OCI-LY1 (cell line): ENCODE measurements around the gene ZNF175.

Source experiments
- H2AFZ ChIP-seq: fragments of 200-600 bp; sonication (generic), shearing (Covaris generic); 2 replicates; pipeline ENCODE4 v1.6.0; 2014; ENCODE audit warnings: antibody characterized with exemption, mild to moderate bottlenecking, low read length
- H3F3A ChIP-seq: fragments of 200-600 bp; sonication (generic), shearing (Covaris generic); 2 replicates; pipeline ENCODE4 v1.6.0; 2014; ENCODE audit warnings: mild to moderate bottlenecking, antibody characterized with exemption, low read length, moderate library complexity; ENCODE audit not compliant: insufficient read depth
- H3K27ac ChIP-seq: fragments of 200-600 bp; sonication (generic); 2 replicates; pipeline ENCODE4 v1.5.1; 2014; ENCODE audit warnings: low read length, mixed run types, mild to moderate bottlenecking, low read depth; ENCODE audit not compliant: poor library complexity, severe bottlenecking
- H3K27me3 ChIP-seq: fragments of 200-600 bp; sonication (generic); 2 replicates; pipeline ENCODE4 v1.6.0; 2014; ENCODE audit warnings: antibody characterized with exemption, mild to moderate bottlenecking, low read length, moderate library complexity; ENCODE audit not compliant: insufficient read depth
- H3K36me3 ChIP-seq: fragments of 200-600 bp; sonication (generic); 2 replicates; pipeline ENCODE4 v1.6.1; 2014; ENCODE audit warnings: mild to moderate bottlenecking, antibody characterized with exemption, low read length, moderate library complexity, mixed read lengths; ENCODE audit not compliant: insufficient read depth
- H3K4me1 ChIP-seq: fragments of 200-600 bp; sonication (generic); 2 replicates; pipeline ENCODE4 v1.5.1; 2014; ENCODE audit warnings: mild to moderate bottlenecking, low read length, moderate library complexity; ENCODE audit not compliant: insufficient read depth, severe bottlenecking
- H3K4me2 ChIP-seq: fragments of 200-600 bp; sonication (generic), shearing (Covaris generic); 2 replicates; pipeline ENCODE4 v1.6.1; 2014; ENCODE audit warnings: low read length
- H3K4me3 ChIP-seq: fragments of 200-600 bp; sonication (generic); 2 replicates; pipeline ENCODE4 v1.5.1; 2014; ENCODE audit warnings: low read length, low read depth, mild to moderate bottlenecking, mixed read lengths; ENCODE audit not compliant: poor library complexity, severe bottlenecking
- H3K79me2 ChIP-seq: fragments of 200-600 bp; shearing (Covaris generic); 2 replicates; pipeline ENCODE4 v1.6.1; 2016; ENCODE audit warnings: mixed run types, low read length, mixed read lengths; ENCODE audit not compliant: insufficient read depth
- H3K9ac ChIP-seq: fragments of 200-600 bp; sonication (generic), shearing (Covaris generic); 2 replicates; pipeline ENCODE4 v1.6.1; 2014; ENCODE audit warnings: mild to moderate bottlenecking, low read length, mixed read lengths
- H3K9me2 ChIP-seq: fragments of 200-600 bp; sonication (generic), shearing (Covaris generic); 2 replicates; pipeline ENCODE4 v1.6.1; 2014; ENCODE audit warnings: low read depth, mild to moderate bottlenecking, low read length, mixed read lengths
- H3K9me3 ChIP-seq: fragments of 200-600 bp; shearing (Covaris generic); 2 replicates; pipeline ENCODE4 v1.6.1; 2014; ENCODE audit warnings: low read length, mixed read lengths
- H4K20me1 ChIP-seq: fragments of 200-600 bp; sonication (generic), shearing (Covaris generic); 2 replicates; pipeline ENCODE4 v1.6.0; 2016; ENCODE audit warnings: mild to moderate bottlenecking, low read length; ENCODE audit not compliant: insufficient read depth
- CTCF ChIP-seq: fragments of 200-600 bp; sonication (generic), shearing (Covaris generic); IDR thresholded peaks from 2 replicates; pipeline ENCODE4 v1.5.1; 2017; ENCODE audit warnings: mild to moderate bottlenecking, antibody characterized with exemption, low read length, moderate library complexity, mixed read lengths
- EZH2 ChIP-seq: fragments of 200-600 bp; sonication (generic), shearing (Covaris generic); IDR thresholded peaks from 2 replicates; pipeline ENCODE4 v1.8.0; 2017; ENCODE audit warnings: borderline replicate concordance, mixed run types, mild to moderate bottlenecking, antibody characterized with exemption, low read length, moderate library complexity, mixed read lengths

ZNF175 gene

GRCh38 chr19:51565583-51565982 lies 5.5 kb upstream of the ZNF175 start:
- Histone ChIP-seq H3K4me1 (peaks cover 2% of the 10 kb centered on the region), H3K27me3 (no peaks in the 10 kb centered on the region), H3K27ac (no peak overlapping the region), H3K9me3 (no peaks in the 10 kb centered on the region), H4K20me1 (no peaks in the 10 kb centered on the region), H3F3A (no peaks in the 10 kb centered on the region), H3K9me2 (no peaks in the 10 kb centered on the region), H3K36me3 (no peaks in the 10 kb centered on the region), H3K79me2 (no peaks in the 10 kb centered on the region), H3K9ac (no peak overlapping the region), H3K4me2 (no peak overlapping the region), H3K4me3 (no peak overlapping the region), H2AFZ (no peak overlapping the region)
- no peak for TF ChIP-seq EZH2
- TF ChIP-seq CTCF: no peak

GRCh38 chr19:51566489-51567100 lies 4.5 kb upstream of the ZNF175 start:
- no peaks in the 10 kb centered on the region for H3K27me3 ChIP-seq
- no peak overlapping the region for H3K9ac ChIP-seq
- no peaks in the 10 kb centered on the region for H3F3A ChIP-seq
- peaks cover 6% of the 10 kb centered on the region for H3K4me1 ChIP-seq
- no peaks in the 10 kb centered on the region for H4K20me1 ChIP-seq
- peaks cover 2% of the 10 kb centered on the region; the same call in 1 of the 2 replicates for H3K79me2 ChIP-seq
- H2AFZ ChIP-seq: no peak overlapping the region
- no peak overlapping the region for H3K4me3 ChIP-seq
- no peaks in the 10 kb centered on the region for H3K9me2 ChIP-seq
- no peaks in the 10 kb centered on the region for H3K36me3 ChIP-seq
- no peaks in the 10 kb centered on the region for H3K9me3 ChIP-seq
- no peak overlapping the region for H3K27ac ChIP-seq
- no peak for TF ChIP-seq CTCF
- TF ChIP-seq EZH2: no peak
- no peak overlapping the region for H3K4me2 ChIP-seq

GRCh38 chr19:51567583-51567982 lies 3.5 kb upstream of the ZNF175 start:
- TF ChIP-seq EZH2 (no peak), CTCF (no peak)
- no peak overlapping the region for H2AFZ ChIP-seq
- no peak overlapping the region for H3K4me3 ChIP-seq
- no peak overlapping the region for H3K9ac ChIP-seq
- peaks cover 4% of the 10 kb centered on the region; the same call in 1 of the 2 replicates for H3K79me2 ChIP-seq
- peaks cover 16% of the 10 kb centered on the region for H3K4me1 ChIP-seq
- no peaks in the 10 kb centered on the region for H3F3A ChIP-seq
- H3K9me2 ChIP-seq: no peaks in the 10 kb centered on the region
- no peaks in the 10 kb centered on the region for H3K27me3 ChIP-seq
- H3K27ac ChIP-seq: no peak overlapping the region
- H3K9me3 ChIP-seq: no peaks in the 10 kb centered on the region
- no peaks in the 10 kb centered on the region for H4K20me1 ChIP-seq
- peaks cover 1% of the 10 kb centered on the region; the same call in 1 of the 2 replicates for H3K36me3 ChIP-seq
- H3K4me2 ChIP-seq: no peak overlapping the region
